Measurements from ENCODE around the gene AGBL2. TPM values are rescaled to one million over a fixed set of nuclear protein-coding genes. Genes with fewer than 3 reads are reported as not detected.

Gene AGBL2
- total RNA-seq, 4 donors from 2014 or later, result 0.22 to 0.85 TPM; not detected in 2

GRCh38 chr11:47615249-47615648, 99.9 kb downstream of the AGBL2 start:
- no peak for TF ChIP-seq CTCF (IDR thresholded peaks at IDR 0.05; ENCODE audit: low read depth)

- TF ChIP-seq CTCF (IDR thresholded peaks at IDR 0.05; ENCODE audit: low read depth), result no peak
These were observed 103.8 kb downstream of the AGBL2 start for GRCh38 chr11:47611348-47611794.

- no peak for TF ChIP-seq CTCF (IDR thresholded peaks at IDR 0.05; ENCODE audit: low read depth)
These were observed 105.5 kb downstream of the AGBL2 start for GRCh38 chr11:47609675-47610074.

Small RNA genes within 50 kb of the gene (small RNA-seq; reads per million reads assigned to genes)
- gene RF00019, result 0.49 reads per million

Other genes with a start within 250 kb of the AGBL2 start
- gene CELF1, start 162.2 kb downstream of the AGBL2 start, total RNA-seq, result 100 to 1,000 TPM in 3 of 4 donors, 10 to 100 TPM in 1; 93.8 to 153 (median 121) TPM
- gene PTPMT1, start 149.8 kb downstream of the AGBL2 start, total RNA-seq, result 100 to 1,000 TPM; 109 to 208 (median 121) TPM
- 10 to 100 TPM in 3 of 4 donors, 1 to 10 TPM in 1; 9.6 to 20.3 (median 18.3) TPM for gene KBTBD4, start 136.4 kb downstream of the AGBL2 start, total RNA-seq
- 10 to 100 TPM; 52.0 to 73.8 (median 53.7) TPM for gene NDUFS3, start 136.3 kb downstream of the AGBL2 start, total RNA-seq
- gene FAM180B, start 128.7 kb downstream of the AGBL2 start, total RNA-seq, result 1 to 10 TPM in 3 of 4 donors, under 1 TPM in 1; 0.82 to 4.6 (median 1.7) TPM
- 1 to 10 TPM in 3 of 4 donors, under 1 TPM in 1; 0.82 to 2.6 (median 1.3) TPM for gene C1QTNF4, start 121.0 kb downstream of the AGBL2 start, total RNA-seq
- 10 to 100 TPM; 43.3 to 66.4 (median 44.7) TPM for gene MTCH2, start 72.8 kb downstream of the AGBL2 start, total RNA-seq
- gene FNBP4, start 52.0 kb upstream of the AGBL2 start, total RNA-seq, result 100 to 1,000 TPM; 132 to 214 (median 171) TPM
- gene NUP160, start 133.0 kb upstream of the AGBL2 start, total RNA-seq, result 10 to 100 TPM; 27.7 to 33.9 (median 31.0) TPM